H54 (cell line): ENCODE results near the gene ARID3A.

Experiments
- DNase-seq: peaks from one replicate; pipeline ENCODE4 v3.0.0; 2011; ENCODE audit warnings: low spot score, mixed read lengths; ENCODE audit not compliant: insufficient read length
- FAIRE-seq: peaks from 3 replicates; lab custom pipeline; 2011; peaks lifted over from hg19 to GRCh38; lab: Jason Lieb, UNC
- POLR2A ChIP-seq: IDR thresholded peaks from 2 replicates; pipeline ENCODE4 v1.6.1; 2011; ENCODE audit warnings: low read depth, mild to moderate bottlenecking, low read length

ARID3A gene

GRCh38 chr19:1009041-1009980 is 83.5 kb downstream of the ARID3A start:
- FAIRE-seq = no peak
- DNase-seq = peak; percentile 77
- TF ChIP-seq POLR2A = no peak

GRCh38 chr19:1009981-1010538 is 84.2 kb downstream of the ARID3A start:
- no peak for FAIRE-seq
- TF ChIP-seq POLR2A = no peak
- DNase-seq = no peak

- no peak for TF ChIP-seq POLR2A
- DNase-seq (no peak), FAIRE-seq (no peak)
Measured at GRCh38 chr19:1010586-1011510, 85.0 kb downstream of the ARID3A start.

- no peak for DNase-seq
- TF ChIP-seq POLR2A = no peak
- FAIRE-seq = no peak
Measured at GRCh38 chr19:1011831-1012333, 86.0 kb downstream of the ARID3A start.

GRCh38 chr19:1012334-1012733 is 86.5 kb downstream of the ARID3A start:
- no peak for TF ChIP-seq POLR2A
- FAIRE-seq (no peak), DNase-seq (no peak)

GRCh38 chr19:1013218-1013617 is 87.4 kb downstream of the ARID3A start:
- no peak for TF ChIP-seq POLR2A
- DNase-seq (no peak), FAIRE-seq (no peak)

GRCh38 chr19:1014161-1015060 is 88.6 kb downstream of the ARID3A start:
- no peak for FAIRE-seq
- no peak for TF ChIP-seq POLR2A
- no peak for DNase-seq

- no peak for TF ChIP-seq POLR2A
- no peak for DNase-seq
- no peak for FAIRE-seq
Measured at GRCh38 chr19:1015061-1015781, 89.4 kb downstream of the ARID3A start.

- no peak for TF ChIP-seq POLR2A
- no peak for DNase-seq
- FAIRE-seq = no peak
Measured at GRCh38 chr19:1015782-1016646, 90.2 kb downstream of the ARID3A start.

GRCh38 chr19:1016647-1017114 is 90.8 kb downstream of the ARID3A start:
- no peak for TF ChIP-seq POLR2A
- FAIRE-seq (peak; percentile 36), DNase-seq (peak; percentile 95)
